ENCODE measurements around the gene SRSF4. TPM values are rescaled to one million over a fixed set of nuclear protein-coding genes. Genes with fewer than 3 reads are reported as not detected.
"Not testable (repeated sequence)": the region's sequence is repeated elsewhere in the genome, so short reads cannot be mapped to it uniquely, and the experiment has no call there.

SRSF4 gene
- total RNA-seq, 1 donor: 55.6 TPM

DNA sequence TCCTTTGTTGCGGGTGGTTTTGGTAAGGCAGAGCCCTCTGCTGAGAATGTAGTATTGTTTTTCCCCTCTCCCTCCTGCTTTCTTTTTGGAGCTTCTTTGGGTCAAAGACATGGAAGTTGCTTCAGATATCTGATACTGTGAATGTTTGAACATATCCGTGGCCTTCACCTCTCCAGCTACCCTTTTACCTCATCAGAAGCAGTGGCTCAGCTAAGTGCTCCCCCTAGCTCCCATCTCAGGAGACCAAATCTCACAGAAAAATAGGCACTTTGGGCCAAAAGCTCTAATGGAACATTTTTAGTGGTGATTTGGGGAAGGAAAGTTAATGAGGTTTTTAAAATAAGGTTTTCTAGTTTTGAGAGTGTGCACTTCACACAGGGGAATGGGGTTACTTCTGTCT is 64.3 kb downstream of the SRSF4 start:
- H3K4me1 ChIP-seq (ENCODE audit: insufficient read depth, low read length): peaks cover 13% of the 10 kb centered on the region
- H3K4me3 ChIP-seq (ENCODE audit: low read length): no peak overlapping the region
- H3K27me3 ChIP-seq (ENCODE audit: insufficient read depth, low read length): peaks cover 18% of the 10 kb centered on the region
- H3K9me3 ChIP-seq (ENCODE audit: low read depth, low read length): no peaks in the 10 kb centered on the region

DNA sequence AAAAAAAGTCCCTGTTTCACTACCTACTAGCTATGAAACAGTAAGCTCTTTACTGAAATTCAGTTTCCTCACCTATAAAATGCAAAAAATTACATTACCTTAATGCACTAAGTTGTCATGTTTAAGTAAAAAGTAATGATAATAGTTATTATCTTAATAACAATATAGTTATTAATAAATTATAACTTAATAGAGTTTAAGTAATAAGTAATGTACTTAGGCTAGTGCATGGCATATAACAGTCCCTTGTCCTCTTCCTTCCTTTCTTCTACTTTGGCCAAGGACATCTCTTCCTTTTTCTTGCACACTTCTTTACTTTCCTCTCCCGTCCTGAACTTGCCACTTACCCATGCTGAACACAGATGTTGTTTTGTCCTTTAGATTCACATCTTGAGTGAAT is 67.0 kb downstream of the SRSF4 start:
- Histone ChIP-seq H3K9me3 (ENCODE audit: low read depth, low read length) (no peaks in the 10 kb centered on the region), H3K4me1 (ENCODE audit: insufficient read depth, low read length) (no peaks in the 10 kb centered on the region), H3K27me3 (ENCODE audit: insufficient read depth, low read length) (no peaks in the 10 kb centered on the region), H3K4me3 (ENCODE audit: low read length) (no peak overlapping the region)

DNA sequence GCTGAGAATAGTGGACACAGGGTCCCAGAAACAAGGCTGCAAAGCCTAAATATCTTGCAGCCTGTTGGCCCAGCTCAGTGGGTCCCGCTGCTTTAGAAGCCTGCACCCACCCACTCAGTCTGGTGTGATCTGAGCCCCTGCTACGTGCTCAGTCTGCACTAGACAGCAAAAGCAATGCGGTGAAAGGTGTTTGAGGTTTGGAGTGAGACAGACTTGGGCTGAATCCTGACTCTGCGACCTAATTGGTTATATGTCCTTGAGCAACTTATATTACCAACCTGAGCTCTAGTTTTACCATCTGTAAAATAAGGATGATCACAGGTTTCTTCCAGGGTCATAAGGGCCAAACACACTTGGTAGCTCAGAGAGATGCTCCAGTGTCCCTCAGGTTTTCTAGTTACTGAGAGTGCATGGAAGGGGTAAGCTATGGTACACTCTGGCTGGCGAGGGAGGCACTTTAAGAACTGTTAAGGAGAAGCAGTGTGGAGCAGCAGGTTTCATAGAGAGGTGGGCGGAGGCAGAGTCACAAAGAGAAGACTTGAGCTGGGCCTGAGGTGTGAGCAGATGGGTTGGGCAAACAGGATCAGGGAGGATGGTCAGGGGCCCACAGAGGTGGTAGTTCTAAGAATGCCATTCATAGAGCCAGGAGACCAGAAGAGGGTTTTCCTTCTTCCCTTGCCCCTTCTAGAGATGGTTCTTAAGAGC is 68.1 kb downstream of the SRSF4 start:
- H3K4me1 ChIP-seq (ENCODE audit: insufficient read depth, low read length): no peaks in the 10 kb centered on the region
- no peak overlapping the region for H3K4me3 ChIP-seq (ENCODE audit: low read length)
- H3K27me3 ChIP-seq (ENCODE audit: insufficient read depth, low read length): no peaks in the 10 kb centered on the region
- no peaks in the 10 kb centered on the region for H3K9me3 ChIP-seq (ENCODE audit: low read depth, low read length)

DNA sequence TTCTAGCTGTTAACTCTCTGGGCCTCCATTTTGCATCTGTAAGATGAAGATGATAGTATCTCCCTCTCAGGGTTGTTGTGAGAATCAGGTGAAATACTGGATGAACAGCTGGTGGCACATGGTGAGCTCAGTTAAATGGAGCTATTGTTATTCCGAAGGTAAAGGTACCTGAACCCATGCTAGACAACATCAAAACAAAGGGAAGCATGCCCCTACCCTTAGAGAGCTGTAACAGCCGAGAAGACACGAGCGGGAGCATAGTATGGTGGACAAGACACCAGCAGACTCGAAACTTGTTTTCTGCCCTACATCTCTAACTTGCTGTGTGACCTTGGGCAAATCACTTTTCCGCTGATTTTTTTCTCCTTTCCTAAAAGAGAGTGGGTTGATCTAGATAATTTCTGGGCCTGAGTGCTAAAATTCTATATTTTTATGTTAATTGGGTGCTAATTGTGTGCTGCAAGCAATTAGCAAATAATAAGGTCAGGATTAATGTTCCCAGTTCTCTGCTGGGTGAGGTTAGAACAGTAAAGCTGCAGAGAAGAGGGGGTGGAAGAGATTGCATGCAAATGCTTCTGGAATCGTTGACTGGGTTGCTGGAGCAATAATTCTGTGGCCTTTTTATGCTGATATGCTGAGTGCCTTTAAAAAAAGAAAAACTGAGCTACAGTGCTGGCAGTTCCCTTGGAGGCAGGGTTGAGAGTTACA is 68.8 kb downstream of the SRSF4 start:
- Histone ChIP-seq H3K9me3 (ENCODE audit: low read depth, low read length) (no peaks in the 10 kb centered on the region), H3K27me3 (ENCODE audit: insufficient read depth, low read length) (no peaks in the 10 kb centered on the region), H3K4me1 (ENCODE audit: insufficient read depth, low read length) (no peaks in the 10 kb centered on the region), H3K4me3 (ENCODE audit: low read length) (no peak overlapping the region)

DNA sequence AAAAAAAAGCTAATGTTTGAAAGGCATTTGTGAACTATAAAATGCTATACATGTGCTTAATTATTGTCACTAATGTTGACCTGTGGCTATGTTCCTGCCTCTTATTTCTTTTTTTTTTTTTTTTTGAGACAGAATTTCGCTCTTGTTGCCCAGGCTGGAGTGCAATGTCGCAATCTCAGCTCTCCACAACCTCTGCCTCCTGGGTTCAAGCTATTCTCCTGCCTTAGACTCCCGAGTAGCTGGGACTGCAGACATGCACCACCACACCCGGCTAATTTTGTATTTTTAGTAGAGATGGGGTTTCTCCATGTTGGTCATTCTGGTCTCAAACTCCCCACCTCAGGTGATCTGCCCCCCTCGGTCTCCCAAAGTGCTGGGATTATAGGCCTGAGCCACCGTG is 73.7 kb downstream of the SRSF4 start:
- H3K4me1 ChIP-seq (ENCODE audit: insufficient read depth, low read length); H3K9me3 ChIP-seq (ENCODE audit: low read depth, low read length); H3K27me3 ChIP-seq (ENCODE audit: insufficient read depth, low read length); H3K4me3 ChIP-seq (ENCODE audit: low read length): not testable (repeated sequence)

DNA sequence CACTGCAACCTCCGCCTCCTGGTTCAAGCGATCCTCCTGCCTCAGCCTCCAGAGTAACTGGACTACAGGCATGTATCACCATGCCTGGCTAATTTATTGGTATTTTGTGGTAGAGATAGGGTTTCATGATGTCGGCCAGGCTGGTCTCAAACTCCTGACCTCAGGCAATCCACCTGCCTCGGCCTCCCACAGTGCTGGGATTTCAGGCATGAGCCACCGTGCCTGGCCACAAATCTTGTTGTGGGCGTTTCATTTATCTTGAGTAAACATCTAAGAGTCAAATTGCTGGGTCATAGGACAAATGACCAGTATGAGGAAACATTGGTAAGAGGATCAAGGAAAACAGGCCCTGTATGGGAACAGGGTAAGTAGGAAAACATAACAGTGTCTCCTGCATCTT is 75.9 kb downstream of the SRSF4 start:
- no peaks in the 10 kb centered on the region for H3K4me1 ChIP-seq (ENCODE audit: insufficient read depth, low read length)
- H3K4me3 ChIP-seq (ENCODE audit: low read length): no peak overlapping the region
- no peaks in the 10 kb centered on the region for H3K27me3 ChIP-seq (ENCODE audit: insufficient read depth, low read length)
- no peaks in the 10 kb centered on the region for H3K9me3 ChIP-seq (ENCODE audit: low read depth, low read length)

DNA sequence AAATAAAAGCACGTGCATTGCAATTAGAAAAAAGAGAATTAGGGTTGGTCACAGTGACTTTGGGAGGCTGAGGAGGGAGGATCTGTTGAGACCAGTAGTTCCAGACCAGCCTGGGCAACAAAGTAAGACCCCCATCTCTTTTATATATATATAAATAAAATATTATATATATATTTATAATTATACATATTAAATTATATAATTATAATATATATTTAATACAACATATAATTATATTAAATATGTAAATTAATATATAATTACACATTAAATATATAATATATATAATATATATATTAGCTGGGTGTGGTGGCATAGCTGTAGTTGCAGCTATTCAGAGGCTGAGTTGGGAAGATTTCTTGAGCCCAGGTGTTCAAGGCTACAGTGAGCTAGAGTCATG is 81.2 kb downstream of the SRSF4 start:
- no peaks in the 10 kb centered on the region for H3K9me3 ChIP-seq (ENCODE audit: low read depth, low read length)
- H3K4me3 ChIP-seq (ENCODE audit: low read length): no peak overlapping the region
- no peaks in the 10 kb centered on the region for H3K4me1 ChIP-seq (ENCODE audit: insufficient read depth, low read length)
- H3K27me3 ChIP-seq (ENCODE audit: insufficient read depth, low read length): no peaks in the 10 kb centered on the region

DNA sequence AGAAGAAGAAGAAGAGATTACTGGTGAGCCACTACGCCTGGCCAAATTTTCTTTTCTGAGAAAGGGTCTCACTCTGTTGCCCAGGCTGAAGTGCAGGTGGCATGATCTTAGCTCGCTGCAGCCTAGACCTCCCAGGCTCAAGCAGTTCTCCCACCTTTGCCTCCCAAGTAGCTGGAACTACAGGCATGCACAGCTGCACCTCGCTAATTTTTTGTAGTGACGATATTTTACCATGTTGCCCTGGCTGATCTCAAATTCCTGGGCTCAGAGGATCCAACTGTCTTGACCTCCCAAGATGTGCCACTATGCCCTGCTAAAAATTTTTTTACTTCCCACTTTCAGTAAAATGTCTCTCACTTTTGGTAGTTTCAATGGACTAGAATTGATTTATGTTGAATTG is 82.4 kb downstream of the SRSF4 start:
- Histone ChIP-seq H3K27me3 (ENCODE audit: insufficient read depth, low read length) (no peaks in the 10 kb centered on the region), H3K4me3 (ENCODE audit: low read length) (no peak overlapping the region), H3K9me3 (ENCODE audit: low read depth, low read length) (no peaks in the 10 kb centered on the region), H3K4me1 (ENCODE audit: insufficient read depth, low read length) (no peaks in the 10 kb centered on the region)

Other genes starting within 250 kb of the SRSF4 start
- not detected for gene TMEM200B, start 58.0 kb downstream of the SRSF4 start, total RNA-seq
- 2.1 TPM for gene MECR, start 49.0 kb upstream of the SRSF4 start, total RNA-seq
- gene PTPRU, start 54.6 kb upstream of the SRSF4 start, total RNA-seq: 0.52 TPM

Data from mononuclear cell (primary cell).